Activated T-helper 1 cell treated with anti-CD3 and anti-CD28 coated beads, Interleukin-12 subunit alpha, Interleukin-12 subunit beta, Interleukin-2, Interleukin-4 antibody, amounts not matched to agents 30 ng/mL and 10 ng/mL and 1 ng/mL, durations not matched to agents 14 hours and 24 hours and 36 hours (primary cell): Measurements from ENCODE around the gene TPP2. TPM values are rescaled to one million over a fixed set of nuclear protein-coding genes. Genes with fewer than 3 reads are reported as not detected.

Experiments used
- DNase-seq: peaks from one replicate; pipeline ENCODE4 v3.0.0; 2021; ENCODE audit warnings: low spot score
- H3K27ac Mint-ChIP-seq: one replicate; pipeline ENCODE4 v1.8.0; 2021; ENCODE audit warnings: mild to moderate bottlenecking, mixed read lengths
- H3K27me3 Mint-ChIP-seq: one replicate; pipeline ENCODE4 v1.8.0; 2022; ENCODE audit warnings: mild to moderate bottlenecking, moderate library complexity, mixed read lengths; ENCODE audit not compliant: insufficient read depth
- H3K36me3 Mint-ChIP-seq: one replicate; pipeline ENCODE4 v1.8.0; 2021; ENCODE audit warnings: low read depth, mixed read lengths
- H3K4me1 Mint-ChIP-seq: one replicate; pipeline ENCODE4 v1.8.0; 2021; ENCODE audit warnings: low read depth, mixed read lengths
- H3K4me3 Mint-ChIP-seq: one replicate; pipeline ENCODE4 v1.8.0; 2021; ENCODE audit warnings: mild to moderate bottlenecking, moderate library complexity, mixed read lengths
- H3K9me3 Mint-ChIP-seq: one replicate; pipeline ENCODE4 v1.8.0; 2021; ENCODE audit warnings: mixed read lengths
- intact Hi-C: fragments of 100-400 bp; cut with micrococcal nuclease; formaldehyde crosslinking; loops from one replicate; pipeline ENCODE4 v1.15.1; 2024
- total RNA-seq: library from RNA; stranded (reverse); gene quantifications from 2 replicates; pipeline ENCODE4 v1.2.3, GENCODE V29; 2022

Gene TPP2
- total RNA-seq, 1 donor from 2014 or later, result 77.0 TPM

DNA sequence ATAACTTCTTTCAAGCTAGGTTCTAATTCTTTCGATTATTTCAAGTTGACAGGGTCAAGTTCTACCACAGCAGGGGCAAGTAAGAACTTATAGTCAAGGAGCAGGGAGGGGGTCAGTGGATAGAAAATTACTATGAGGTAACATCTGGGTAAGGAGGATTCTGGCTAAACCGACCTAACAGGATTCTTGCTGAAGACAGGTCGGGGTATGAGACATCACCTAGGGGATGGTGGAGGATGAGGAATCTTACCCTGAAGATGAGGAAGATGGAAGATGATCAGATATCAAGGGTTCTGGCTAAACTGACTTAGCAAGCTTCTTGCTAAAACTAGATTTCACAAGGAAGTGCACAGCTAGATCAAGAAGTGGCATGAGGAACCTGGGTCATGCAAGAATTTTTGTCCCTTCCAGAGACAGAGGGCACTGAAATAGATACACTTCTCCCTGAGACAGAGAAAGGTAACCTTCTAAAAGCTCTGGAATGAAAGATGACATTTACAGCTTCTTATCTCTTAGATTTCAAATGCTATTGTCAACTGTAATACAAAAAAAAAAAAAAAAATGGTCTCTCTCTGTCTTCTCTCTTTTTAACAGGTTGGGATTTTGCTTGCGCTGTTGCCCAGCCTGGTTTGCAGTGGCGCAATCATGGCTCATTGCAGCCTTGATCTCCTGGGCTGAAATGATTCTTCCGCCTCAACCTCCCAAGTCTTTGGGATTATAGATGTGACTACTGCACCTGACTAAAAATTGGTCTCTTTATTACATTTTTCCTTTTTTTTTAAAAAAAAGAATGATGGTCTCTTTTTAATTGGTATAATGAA is 107.7 kb downstream of the TPP2 start:
- intact Hi-C loops, result no loop called here
- no peak overlapping the region for H3K4me3 Mint-ChIP-seq
- no peaks in the 10 kb centered on the region for H3K9me3 Mint-ChIP-seq
- no peaks in the 10 kb centered on the region for H3K4me1 Mint-ChIP-seq
- peaks cover 40% of the 10 kb centered on the region for H3K27me3 Mint-ChIP-seq
- DNase-seq, result no peak
- no peak overlapping the region for H3K27ac Mint-ChIP-seq
- no peaks in the 10 kb centered on the region for H3K36me3 Mint-ChIP-seq

DNA sequence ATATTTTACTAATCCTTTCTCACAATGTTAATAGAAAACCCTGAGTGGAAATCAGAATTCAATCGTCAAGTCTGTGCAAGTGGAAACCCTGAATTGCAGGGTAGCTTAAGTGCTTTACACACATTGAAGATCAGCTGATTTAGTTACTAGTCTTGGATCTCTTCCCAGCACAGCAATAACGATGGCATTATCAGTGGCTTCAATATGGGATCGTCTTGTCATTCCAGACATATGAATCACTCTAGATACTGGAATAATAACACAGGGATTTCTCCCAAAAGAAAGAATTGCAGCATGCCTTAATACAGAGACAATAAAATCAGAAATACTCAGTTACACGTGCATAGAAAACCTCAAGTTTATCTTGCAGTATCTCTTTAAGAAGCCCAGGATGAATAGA is 110.7 kb downstream of the TPP2 start:
- Mint-ChIP-seq H3K27me3 (peaks cover 40% of the 10 kb centered on the region), H3K27ac (no peak overlapping the region), H3K4me1 (no peaks in the 10 kb centered on the region)

DNA sequence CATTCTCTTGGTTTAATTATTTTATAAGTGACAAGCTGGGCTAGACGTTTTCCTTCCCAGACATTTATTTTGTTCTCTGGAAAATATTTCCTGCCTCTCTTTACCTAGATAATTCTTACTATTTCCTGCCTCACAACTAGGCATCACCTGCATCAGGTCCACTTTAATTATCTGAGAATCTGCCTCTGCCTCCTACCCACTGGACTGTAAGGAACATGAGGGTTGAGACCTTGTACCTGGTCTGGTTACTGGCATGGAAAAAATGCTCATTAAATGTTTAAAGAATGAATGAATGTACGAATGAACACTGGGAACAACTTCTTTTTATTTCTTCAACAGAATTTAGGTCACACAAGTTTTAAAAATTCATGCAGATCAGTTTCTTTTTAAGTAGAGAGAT is 111.4 kb downstream of the TPP2 start:
- intact Hi-C loops, result no loop called here
- Mint-ChIP-seq H3K27me3 (peaks cover 40% of the 10 kb centered on the region), H3K4me3 (no peak overlapping the region), H3K36me3 (no peaks in the 10 kb centered on the region), H3K4me1 (no peaks in the 10 kb centered on the region), H3K27ac (no peak overlapping the region), H3K9me3 (no peaks in the 10 kb centered on the region)
- no peak for DNase-seq

More for the DNA sequence above, 110.7 kb downstream of the TPP2 start:
- no peak for DNase-seq
- Mint-ChIP-seq H3K36me3 (no peaks in the 10 kb centered on the region), H3K4me3 (no peak overlapping the region), H3K9me3 (no peaks in the 10 kb centered on the region)
- intact Hi-C loops, result no loop called here

DNA sequence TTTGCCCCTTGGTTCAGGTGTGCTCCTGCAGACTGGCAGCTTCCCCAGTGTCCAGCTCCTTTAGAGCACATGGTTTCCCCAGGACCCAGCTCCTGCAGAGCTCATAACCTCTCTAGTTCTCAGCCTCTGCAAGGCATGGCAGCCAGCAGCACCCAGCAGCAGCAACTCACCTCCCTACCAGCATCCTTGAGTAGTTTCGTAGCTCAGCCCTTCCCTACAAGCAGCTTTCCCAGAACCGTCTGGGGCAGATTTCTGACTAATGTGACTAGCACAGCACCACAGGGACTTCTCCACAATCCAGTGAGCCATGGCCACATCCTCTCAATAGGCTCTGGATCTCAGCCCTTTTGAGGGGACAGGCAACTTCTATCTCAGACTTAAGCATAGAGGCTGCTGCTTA is 112.2 kb downstream of the TPP2 start:
- Mint-ChIP-seq H3K9me3 (no peaks in the 10 kb centered on the region), H3K36me3 (no peaks in the 10 kb centered on the region), H3K27me3 (peaks cover 34% of the 10 kb centered on the region), H3K27ac (no peak overlapping the region), H3K4me3 (no peak overlapping the region), H3K4me1 (no peaks in the 10 kb centered on the region)
- intact Hi-C loops, result no loop called here
- DNase-seq, result no peak

DNA sequence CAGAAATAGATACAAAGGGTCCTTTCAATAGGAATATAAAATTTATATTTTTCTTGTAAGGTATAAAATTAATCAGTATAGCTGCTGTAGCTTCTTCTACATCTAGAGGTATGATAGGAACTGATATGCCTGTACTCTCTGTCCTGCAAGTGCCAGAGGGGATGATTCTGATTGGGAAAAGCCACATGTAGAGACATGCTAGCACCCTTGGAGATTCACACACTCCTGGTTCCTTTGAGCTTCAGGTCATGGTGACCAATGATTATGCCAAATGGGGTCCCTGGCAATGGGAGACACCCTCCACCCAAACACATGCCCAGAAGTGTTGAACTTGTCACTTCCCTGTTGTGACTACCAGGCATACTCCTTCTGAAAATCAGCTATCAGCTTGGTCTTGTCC is 112.8 kb downstream of the TPP2 start:
- intact Hi-C loops, result no loop called here
- H3K27ac Mint-ChIP-seq, result no peak overlapping the region
- no peaks in the 10 kb centered on the region for H3K36me3 Mint-ChIP-seq
- H3K9me3 Mint-ChIP-seq, result no peaks in the 10 kb centered on the region
- DNase-seq, result no peak
- H3K4me3 Mint-ChIP-seq, result no peak overlapping the region
- no peaks in the 10 kb centered on the region for H3K4me1 Mint-ChIP-seq
- peaks cover 30% of the 10 kb centered on the region for H3K27me3 Mint-ChIP-seq

DNA sequence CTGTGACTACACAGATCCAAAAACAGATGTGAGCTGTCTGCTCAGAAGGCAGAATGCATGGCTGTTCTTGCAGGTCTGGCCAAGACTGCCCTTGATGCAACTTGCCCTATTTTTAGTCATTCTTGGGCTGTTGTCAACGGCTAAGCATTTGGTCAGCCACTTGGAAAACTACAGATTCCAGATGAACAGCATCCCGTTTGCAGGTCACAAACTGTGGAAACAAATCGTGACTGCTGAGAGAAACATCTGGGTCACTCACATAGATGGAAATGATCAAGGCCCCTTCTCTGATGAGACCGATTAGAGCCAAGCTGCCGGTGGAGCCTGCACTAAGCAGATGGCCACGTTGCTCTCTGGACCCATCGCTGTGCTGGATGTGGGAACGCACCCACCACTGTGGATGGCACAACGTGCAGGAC is 113.5 kb downstream of the TPP2 start:
- no peak overlapping the region for H3K4me3 Mint-ChIP-seq
- no peak for DNase-seq
- no peaks in the 10 kb centered on the region for H3K9me3 Mint-ChIP-seq
- intact Hi-C loops, result no loop called here
- H3K36me3 Mint-ChIP-seq, result no peaks in the 10 kb centered on the region
- H3K4me1 Mint-ChIP-seq, result no peaks in the 10 kb centered on the region
- peaks cover 24% of the 10 kb centered on the region for H3K27me3 Mint-ChIP-seq
- no peak overlapping the region for H3K27ac Mint-ChIP-seq

DNA sequence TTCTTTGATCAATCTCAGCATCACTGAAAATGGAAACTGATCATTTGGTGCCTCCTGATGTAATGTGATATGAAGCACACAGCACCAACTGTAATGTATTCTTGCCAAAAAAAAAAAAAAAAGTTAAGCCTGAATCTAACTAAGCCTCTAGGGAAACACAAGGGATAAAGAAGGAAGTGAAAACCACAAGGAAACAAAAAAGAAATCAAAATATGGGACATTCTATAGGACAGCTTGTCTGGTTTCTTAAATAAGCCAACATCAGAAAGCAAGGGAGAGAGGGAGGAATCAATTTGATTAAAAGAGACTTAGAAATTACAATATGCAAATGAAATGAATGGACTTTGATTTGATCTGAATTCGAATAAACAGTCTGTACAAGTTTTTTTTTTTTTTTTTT is 118.7 kb downstream of the TPP2 start:
- Mint-ChIP-seq H3K4me3 (no peak overlapping the region), H3K4me1 (no peaks in the 10 kb centered on the region), H3K27ac (no peak overlapping the region), H3K36me3 (no peaks in the 10 kb centered on the region), H3K9me3 (no peaks in the 10 kb centered on the region), H3K27me3 (peaks cover 5% of the 10 kb centered on the region)
- DNase-seq, result no peak
- intact Hi-C loops, result no loop called here

DNA sequence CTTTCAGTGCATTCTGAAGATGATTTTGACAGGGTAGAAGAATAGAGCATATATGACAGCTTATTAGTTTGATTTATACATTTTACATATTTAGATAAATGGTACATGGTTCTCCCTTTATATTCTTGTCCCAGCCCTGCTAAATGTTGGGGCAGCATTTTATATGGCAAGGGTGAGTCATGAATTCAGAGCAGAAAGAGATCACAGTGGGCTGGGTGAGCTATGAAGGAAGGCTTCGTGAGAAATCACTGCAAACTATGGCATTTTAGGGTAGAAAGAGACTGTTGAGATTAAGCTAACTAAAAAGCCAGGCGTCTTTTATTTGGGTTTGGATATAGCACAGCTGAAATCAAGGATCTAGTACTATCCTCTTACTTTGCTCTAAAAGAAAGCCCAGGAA is 122.0 kb downstream of the TPP2 start:
- no peak for DNase-seq
- H3K27me3 Mint-ChIP-seq, result peaks cover 10% of the 10 kb centered on the region
- H3K36me3 Mint-ChIP-seq, result no peaks in the 10 kb centered on the region
- no peak overlapping the region for H3K4me3 Mint-ChIP-seq
- intact Hi-C loops, result no loop called here
- no peaks in the 10 kb centered on the region for H3K9me3 Mint-ChIP-seq
- no peak overlapping the region for H3K27ac Mint-ChIP-seq
- H3K4me1 Mint-ChIP-seq, result no peaks in the 10 kb centered on the region

DNA sequence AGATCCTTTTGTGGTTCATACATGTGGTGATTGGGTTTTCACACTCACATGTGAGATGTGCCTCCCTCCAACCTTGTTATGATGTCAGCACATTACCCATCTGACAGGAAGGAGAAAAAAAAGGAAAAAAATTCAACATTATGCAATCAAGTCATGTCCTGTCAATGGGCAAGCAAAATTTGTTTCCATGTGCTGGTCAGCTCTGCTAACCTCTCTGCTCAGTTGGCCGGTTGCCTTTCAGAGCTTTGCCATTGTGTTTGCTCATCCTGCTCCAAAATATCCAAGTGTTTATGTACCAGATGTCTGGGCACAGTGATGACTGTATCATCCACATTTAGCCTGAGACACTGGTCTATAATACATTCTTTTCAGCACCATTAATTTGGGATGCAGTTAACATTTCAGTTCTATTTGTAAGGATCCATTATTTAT is 125.0 kb downstream of the TPP2 start:
- intact Hi-C loops, result no loop called here
- Mint-ChIP-seq H3K36me3 (peaks cover 2% of the 10 kb centered on the region), H3K9me3 (peaks cover 3% of the 10 kb centered on the region)

DNA sequence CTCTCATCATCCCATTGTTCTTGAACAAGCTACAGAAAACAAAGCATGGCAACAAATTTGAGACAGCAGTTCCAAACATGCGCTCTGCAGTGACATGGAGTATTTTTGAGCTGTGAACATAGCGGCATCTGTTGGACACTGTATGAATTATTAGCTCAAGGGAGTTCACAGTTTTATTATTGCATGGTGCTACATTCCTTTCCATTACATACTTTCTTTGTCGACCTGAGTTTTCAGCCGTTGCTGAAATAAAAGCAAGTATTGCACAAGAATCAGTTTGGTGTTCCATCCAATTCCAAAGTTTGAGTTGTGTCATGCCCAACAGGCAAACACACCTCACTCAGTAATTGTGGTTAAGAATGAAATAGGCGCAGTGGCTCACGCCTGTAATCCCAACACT is 128.1 kb downstream of the TPP2 start:
- no peak overlapping the region for H3K4me3 Mint-ChIP-seq
- H3K9me3 Mint-ChIP-seq, result peaks cover 3% of the 10 kb centered on the region
- no peak for DNase-seq
- peaks cover 2% of the 10 kb centered on the region for H3K36me3 Mint-ChIP-seq
- no peak overlapping the region for H3K27ac Mint-ChIP-seq
- peaks cover 13% of the 10 kb centered on the region for H3K4me1 Mint-ChIP-seq
- H3K27me3 Mint-ChIP-seq, result peaks cover 20% of the 10 kb centered on the region
- intact Hi-C loops, result loop anchor here (2.0 kb wide), 1 partner anchor 144 kb away; no protein-coding TSS in a partner anchor

More for the DNA sequence above, 125.0 kb downstream of the TPP2 start:
- H3K4me1 Mint-ChIP-seq, result peaks cover 7% of the 10 kb centered on the region
- peaks cover 11% of the 10 kb centered on the region for H3K27me3 Mint-ChIP-seq
- H3K27ac Mint-ChIP-seq, result no peak overlapping the region
- DNase-seq, result no peak
- no peak overlapping the region for H3K4me3 Mint-ChIP-seq

DNA sequence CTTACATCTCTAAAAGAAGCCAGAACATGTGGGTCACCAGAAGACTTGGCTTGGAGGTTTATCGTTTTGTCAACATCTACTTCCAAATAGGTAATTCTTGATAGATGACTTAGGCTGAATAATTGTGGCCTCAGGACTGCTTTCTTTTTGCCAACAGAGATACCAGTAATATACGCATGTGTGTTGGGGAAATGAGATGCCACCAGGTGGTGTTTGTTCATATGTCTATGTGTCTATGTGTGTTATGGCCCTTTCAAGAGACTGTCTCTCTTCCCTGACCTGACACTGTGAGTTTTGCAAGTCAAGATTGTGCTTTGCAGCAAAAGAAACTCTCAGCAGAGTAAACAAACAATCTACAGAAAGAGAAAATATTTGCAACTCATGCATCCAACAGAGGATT is 129.6 kb downstream of the TPP2 start:
- H3K4me1 Mint-ChIP-seq, result peaks cover 14% of the 10 kb centered on the region
- no peak for DNase-seq

More for the DNA sequence above, 129.6 kb downstream of the TPP2 start:
- no peak overlapping the region for H3K27ac Mint-ChIP-seq
- no peak overlapping the region for H3K4me3 Mint-ChIP-seq
- H3K27me3 Mint-ChIP-seq, result peaks cover 27% of the 10 kb centered on the region
- H3K36me3 Mint-ChIP-seq, result peaks cover 2% of the 10 kb centered on the region
- H3K9me3 Mint-ChIP-seq, result peaks cover 3% of the 10 kb centered on the region
- intact Hi-C loops, result loop anchor here (1.0 to 2.0 kb wide), 3 partner anchors 46 to 121 kb away; partner anchors contain the start of gene TEX30
